GM23338 (cell line): Measurements from ENCODE around the gene MAPRE2. TPM values are rescaled to one million over a fixed set of nuclear protein-coding genes. Genes with fewer than 3 reads are reported as not detected.

ENCODE experiments used
- ATAC-seq: fragments of 200-7000 bp; cut with Tn5 transposase; 3 replicates; pipeline ENCODE4 v1.9.1; 2020
- DNase-seq: peaks from one replicate; pipeline ENCODE4 v3.0.0-alpha.2; 2015; ENCODE audit warnings: low spot score
- H2AFZ ChIP-seq: fragments of 200-600 bp; sonication (generic); 2 replicates; pipeline ENCODE4 v1.8.0; 2016; ENCODE audit warnings: antibody characterized with exemption, mild to moderate bottlenecking, moderate library complexity
- H3F3A ChIP-seq: fragments of 200-600 bp; sonication (generic); replicated peaks from 2 replicates; pipeline ENCODE4 v1.8.0; 2017; ENCODE audit warnings: antibody characterized with exemption, mixed run types, low read depth
- H3K27ac ChIP-seq: fragments of 200-600 bp; sonication (generic); 2 replicates; pipeline ENCODE4 v1.6.1; 2016; ENCODE audit warnings: low read depth
- H3K27me3 ChIP-seq: fragments of 200-600 bp; sonication (generic); 2 replicates; pipeline ENCODE4 v1.8.0; 2016; ENCODE audit warnings: mild to moderate bottlenecking, mixed run types, moderate library complexity; ENCODE audit not compliant: insufficient read depth
- H3K36me3 ChIP-seq: fragments of 200-600 bp; sonication (generic); 2 replicates; pipeline ENCODE4 v1.8.0; 2016; ENCODE audit warnings: mild to moderate bottlenecking; ENCODE audit not compliant: insufficient read depth
- H3K4me1 ChIP-seq: fragments of 200-600 bp; sonication (generic); 2 replicates; pipeline ENCODE4 v1.8.0; 2016; ENCODE audit warnings: mild to moderate bottlenecking, moderate library complexity; ENCODE audit not compliant: insufficient read depth
- H3K4me2 ChIP-seq: fragments of 200-600 bp; sonication (generic); 2 replicates; pipeline ENCODE4 v1.7.1; 2017; ENCODE audit warnings: mixed run types
- H3K4me3 ChIP-seq: fragments of 200-600 bp; sonication (generic); 2 replicates; pipeline ENCODE4 v1.6.1; 2016; ENCODE audit warnings: mixed run types
- H3K79me2 ChIP-seq: fragments of 200-600 bp; sonication (generic); replicated peaks from 2 replicates; pipeline ENCODE4 v1.8.0; 2017; ENCODE audit warnings: mild to moderate bottlenecking; ENCODE audit not compliant: insufficient read depth
- H3K9me2 ChIP-seq: fragments of 200-600 bp; sonication (generic); 2 replicates; pipeline ENCODE4 v1.8.0; 2017; ENCODE audit not compliant: insufficient read depth
- H4K20me1 ChIP-seq: fragments of 200-600 bp; sonication (generic); replicated peaks from 2 replicates; pipeline ENCODE4 v1.8.0; 2017; ENCODE audit warnings: mild to moderate bottlenecking; ENCODE audit not compliant: insufficient read depth
- H3K27ac Mint-ChIP-seq: 2 replicates; pipeline ENCODE4 v1.8.0; 2020; ENCODE audit warnings: inconsistent platforms, mild to moderate bottlenecking, moderate library complexity, mixed read lengths
- H3K27me3 Mint-ChIP-seq: 3 replicates; pipeline ENCODE4 v1.8.0; 2022; ENCODE audit warnings: low read depth, mild to moderate bottlenecking, moderate library complexity, mixed read lengths, inconsistent platforms; ENCODE audit not compliant: insufficient read depth, poor library complexity
- H3K36me3 Mint-ChIP-seq: 3 replicates; pipeline ENCODE4 v1.8.0; 2021; ENCODE audit warnings: low read depth, mild to moderate bottlenecking, inconsistent platforms, moderate library complexity, mixed read lengths
- H3K4me1 Mint-ChIP-seq: 3 replicates; pipeline ENCODE4 v1.8.0; 2020; ENCODE audit warnings: mild to moderate bottlenecking, inconsistent platforms, mixed read lengths
- H3K4me3 Mint-ChIP-seq: 3 replicates; pipeline ENCODE4 v1.8.0; 2021; ENCODE audit warnings: moderate library complexity, mild to moderate bottlenecking, inconsistent platforms, mixed read lengths
- H3K9me3 Mint-ChIP-seq: 3 replicates; pipeline ENCODE4 v1.8.0; 2020; ENCODE audit warnings: moderate library complexity, mild to moderate bottlenecking, inconsistent platforms, mixed read lengths
- CREB1 ChIP-seq: fragments of 250-450 bp; sonication (Bioruptor Pico); IDR thresholded peaks from 2 replicates; pipeline ENCODE4 v1.5.0; 2020; ENCODE audit warnings: low read depth, mild to moderate bottlenecking, moderate library complexity
- CTCF ChIP-seq, 2 experiments: fragments of 200-600 bp in 1 of 2; sonication (generic) in 1 of 2; conservative IDR thresholded peaks; 2 replicates each; pipeline versions ENCODE4 v1.5.1 to v1.6.1; 2016 to 2017; ENCODE audit warnings: antibody characterized with exemption in 2 of 2, low read depth in 2 of 2, mild to moderate bottlenecking in 2 of 2, moderate library complexity in 1 of 2
- NANOG ChIP-seq: IDR thresholded peaks from 2 replicates; pipeline ENCODE4 v1.6.1; 2016; ENCODE audit warnings: antibody characterized with exemption, borderline replicate concordance
- POLR2AphosphoS5 ChIP-seq: IDR thresholded peaks from 2 replicates; pipeline ENCODE4 v1.6.1; 2016; ENCODE audit warnings: antibody characterized with exemption, low read depth
- REST ChIP-seq: IDR thresholded peaks from one replicate; pipeline ENCODE4 v1.6.1; 2018; ENCODE audit warnings: antibody characterized with exemption; ENCODE audit not compliant: unreplicated experiment
- ZNF114 ChIP-seq: fragments of 250-450 bp; sonication (Bioruptor Pico); IDR thresholded peaks from 2 replicates; pipeline ENCODE4 v1.5.0; 2020; ENCODE audit warnings: mild to moderate bottlenecking, moderate library complexity
- ZNF331 ChIP-seq: fragments of 250-450 bp; sonication (Bioruptor Pico); IDR thresholded peaks from 2 replicates; pipeline ENCODE4 v1.5.0; 2020; ENCODE audit warnings: low read depth, mild to moderate bottlenecking, moderate library complexity
- polyA plus RNA-seq: library from polyadenylated mRNA; unstranded; fragments of >200 nt; fragmentation: Nextera tagmentation; extraction: Ambion mirVana; gene quantifications from 2 replicates; pipeline ENCODE4 v1.2.1, GENCODE V29; 2016
- total RNA-seq: library from RNA; depleted of rRNA; stranded (reverse); fragments of >200 nt; shearing (Covaris generic); gene quantifications from 2 replicates; pipeline ENCODE4 v1.2.3, GENCODE V29; 2014

The MAPRE2 gene
- total and polyA plus RNA-seq, 2 experiments from 2014 or later, result 17.8 to 40.4 TPM

- ATAC-seq, result no peak
These were observed 16.2 kb upstream of the MAPRE2 start for GRCh38 chr18:35024965-35025364.

More at GRCh38 chr18:35024965-35025364, 16.2 kb upstream of the MAPRE2 start:
- no peak for DNase-seq
- Histone ChIP-seq H4K20me1 (no peaks in the 10 kb centered on the region), H3K36me3 (no peaks in the 10 kb centered on the region), H3K4me3 (no peak overlapping the region), H3K4me1 (peaks cover 6% of the 10 kb centered on the region), H3F3A (no peaks in the 10 kb centered on the region), H3K27ac (no peak overlapping the region), H3K9me2 (no peaks in the 10 kb centered on the region), H2AFZ (no peak overlapping the region), H3K4me2 (no peak overlapping the region), H3K79me2 (no peaks in the 10 kb centered on the region), H3K27me3 (no peaks in the 10 kb centered on the region)
- no peak for TF ChIP-seq CREB1 (CRISPR knock-in tag)
- no peak for TF ChIP-seq NANOG
- no peak for TF ChIP-seq ZNF331
- no peak for TF ChIP-seq ZNF114 (CRISPR knock-in tag)
- TF ChIP-seq REST, result no peak
- TF ChIP-seq POLR2AphosphoS5, result no peak
- TF ChIP-seq CTCF (conservative IDR thresholded peaks at IDR 0.05; ENCODE audit: low read depth in 2 of 2), result no peak
- peaks cover 4% of the 10 kb centered on the region for H3K27me3 Mint-ChIP-seq
- no peaks in the 10 kb centered on the region for H3K36me3 Mint-ChIP-seq
- no peak overlapping the region for H3K4me3 Mint-ChIP-seq
- H3K9me3 Mint-ChIP-seq, result no peaks in the 10 kb centered on the region
- no peak overlapping the region for H3K27ac Mint-ChIP-seq
- H3K4me1 Mint-ChIP-seq, result peaks cover 15% of the 10 kb centered on the region
